Keratinocyte (primary cell): ENCODE results near the gene ZBTB48. TPM values are rescaled to one million over a fixed set of nuclear protein-coding genes. Genes with fewer than 3 reads are reported as not detected.

ENCODE experiments used
- DNase-seq: peaks from one replicate; pipeline ENCODE4 v3.0.0-alpha.2; 2011; ENCODE audit warnings: low read depth, missing footprints, low spot score
- FAIRE-seq: peaks from 2 replicates; lab custom pipeline; 2011; peaks lifted over from hg19 to GRCh38; lab: Jason Lieb, UNC
- H2AFZ ChIP-seq: 2 replicates; pipeline ENCODE4 v1.6.0; 2012; ENCODE audit warnings: low read length, control low read depth, inconsistent platforms; ENCODE audit not compliant: control insufficient read depth
- H3K27ac ChIP-seq: 2 replicates; pipeline ENCODE4 v1.5.1; 2011; ENCODE audit warnings: low read length; ENCODE audit not compliant: control insufficient read depth, insufficient read depth
- H3K27me3 ChIP-seq: 3 replicates; pipeline ENCODE4 v1.6.0; 2011; ENCODE audit warnings: low read length; ENCODE audit not compliant: control insufficient read depth, insufficient read depth; ENCODE audit errors: extremely low read depth
- H3K36me3 ChIP-seq, 2 experiments: 2 replicates in 1 of 2; 3 replicates in 1 of 2; pipeline ENCODE4 v1.5.1; 2011; ENCODE audit warnings: low read length in 2 of 2, mild to moderate bottlenecking in 1 of 2; ENCODE audit not compliant: control insufficient read depth in 2 of 2, insufficient read depth in 2 of 2; ENCODE audit errors: extremely low read depth in 1 of 2
- H3K4me1 ChIP-seq: 3 replicates; pipeline ENCODE4 v1.5.1; 2011; ENCODE audit warnings: low read length; ENCODE audit not compliant: control insufficient read depth, insufficient read depth; ENCODE audit errors: extremely low read depth
- H3K4me2 ChIP-seq: 3 replicates; pipeline ENCODE4 v1.6.0; 2011; ENCODE audit warnings: low read depth, low read length; ENCODE audit not compliant: control insufficient read depth, insufficient read depth; ENCODE audit errors: extremely low read depth
- H3K4me3 ChIP-seq, 3 experiments: fragments of 200-600 bp in 1 of 3; sonication (generic) in 1 of 3; 2 replicates in 2 of 3; 3 replicates in 1 of 3; pipeline ENCODE4 v1.5.1; 2011 to 2016; ENCODE audit warnings: low read length in 3 of 3, mild to moderate bottlenecking in 3 of 3, control low read depth in 2 of 3, inconsistent platforms in 1 of 3, low read depth in 1 of 3, mixed read lengths in 1 of 3, mixed run types in 1 of 3, moderate library complexity in 1 of 3; ENCODE audit not compliant: control insufficient read depth in 2 of 3, insufficient read depth in 2 of 3; ENCODE audit errors: extremely low read depth in 1 of 3
- H3K79me2 ChIP-seq: 2 replicates; pipeline ENCODE4 v1.6.0; 2012; ENCODE audit warnings: low read length; ENCODE audit not compliant: control insufficient read depth, insufficient read depth
- H3K9ac ChIP-seq: 3 replicates; pipeline ENCODE4 v1.6.0; 2011; ENCODE audit warnings: low read length; ENCODE audit not compliant: control insufficient read depth, insufficient read depth; ENCODE audit errors: extremely low read depth
- H3K9me1 ChIP-seq: 3 replicates; pipeline ENCODE4 v1.6.0; 2011; ENCODE audit warnings: low read length; ENCODE audit not compliant: control insufficient read depth, insufficient read depth; ENCODE audit errors: extremely low read depth
- H3K9me3 ChIP-seq: 2 replicates; pipeline ENCODE4 v1.5.1; 2012; ENCODE audit warnings: low read depth, low read length; ENCODE audit not compliant: control insufficient read depth
- H4K20me1 ChIP-seq: 3 replicates; pipeline ENCODE4 v1.6.0; 2011; ENCODE audit warnings: low read length; ENCODE audit not compliant: control insufficient read depth, insufficient read depth; ENCODE audit errors: extremely low read depth
- CTCF ChIP-seq, 3 experiments: IDR thresholded peaks in 1 of 3; conservative IDR thresholded peaks in 1 of 3; optimal IDR thresholded peaks in 1 of 3; 2 replicates in 2 of 3; 3 replicates in 1 of 3; pipeline versions ENCODE3 to v1.5.1; 2011; ENCODE audit warnings: low read length in 3 of 3, mild to moderate bottlenecking in 3 of 3, moderate library complexity in 2 of 3, control low read depth in 1 of 3, inconsistent platforms in 1 of 3; ENCODE audit not compliant: insufficient read depth in 2 of 3; ENCODE audit errors: extremely low read depth in 1 of 3
- EZH2 ChIP-seq: IDR thresholded peaks from one replicate; pipeline ENCODE4 v1.6.1; 2012; ENCODE audit warnings: inconsistent platforms, mild to moderate bottlenecking, low read length, moderate library complexity
- dilution Hi-C: fragments of 300-500 bp; cut with MboI; formaldehyde crosslinking; loops from one replicate; pipeline ENCODE4 v1.7.0; 2020; ENCODE audit warnings: low sequenced_read_pairs; ENCODE audit not compliant: extremely low pct_ligation_motif_present
- polyA plus RNA-seq, 5 experiments: library from polyadenylated mRNA; depleted of rRNA in 3 of 5; stranded (reverse) in 3 of 5; stranded (forward) in 1 of 5; unstranded in 1 of 5; fragments of >200 nt; gene quantifications; 1 replicate in 1 of 5; 2 replicates in 3 of 5; 3 replicates in 1 of 5; pipeline versions ENCODE4 v1.2.1 to v1.2.3, GENCODE V29; 2011 to 2012; ENCODE audit warnings: missing spikeins in 2 of 5, low read depth in 1 of 5, low replicate concordance in 1 of 5

Gene ZBTB48
- polyA plus RNA-seq, 1 donor (not counting 4 experiments of a cell fraction or from before 2014, with no cell fraction given), result 10.9 TPM

- H3K4me3 ChIP-seq, result no peak overlapping the region
- no peak overlapping the region for H2AFZ ChIP-seq
- no peak for FAIRE-seq
- H3K36me3 ChIP-seq, result peaks cover 9 to 17% of the 10 kb centered on the region in 2 experiments
- H3K4me1 ChIP-seq, result no peaks in the 10 kb centered on the region
- H4K20me1 ChIP-seq, result no peaks in the 10 kb centered on the region
- no peaks in the 10 kb centered on the region for H3K79me2 ChIP-seq
- dilution Hi-C loops, result no loop called here
- H3K9me1 ChIP-seq, result no peaks in the 10 kb centered on the region
- no peak overlapping the region for H3K4me2 ChIP-seq
- no peak for DNase-seq
- H3K9ac ChIP-seq, result no peak overlapping the region
- no peak overlapping the region for H3K27ac ChIP-seq
- H3K27me3 ChIP-seq, result no peaks in the 10 kb centered on the region
- H3K9me3 ChIP-seq, result no peaks in the 10 kb centered on the region
- TF ChIP-seq CTCF (optimal IDR thresholded peaks at IDR 0.05 in 1 of 3, IDR thresholded peaks at IDR 0.05 in 1 of 3, conservative IDR thresholded peaks at IDR 0.05 in 1 of 3; ENCODE audit: extremely low read depth in 1 of 3, insufficient read depth in 2 of 3, low read length in 3 of 3) (no peak), EZH2 (no peak)
Measured at GRCh38 chr1:6538956-6539355, 40.8 kb upstream of the ZBTB48 start.

GRCh38 chr1:6544831-6545230 lies 35.0 kb upstream of the ZBTB48 start:
- Histone ChIP-seq H3K79me2 (peaks cover 3% of the 10 kb centered on the region), H3K9ac (peak overlapping the region; percentile 10), H3K36me3 (peaks cover 23 to 25% of the 10 kb centered on the region in 2 experiments), H2AFZ (no peak overlapping the region), H3K9me1 (no peaks in the 10 kb centered on the region), H4K20me1 (no peaks in the 10 kb centered on the region), H3K27ac (peak overlapping the region; percentile 74), H3K4me2 (peak overlapping the region; percentile 29), H3K4me3 (peak overlapping the region in 1 of 3 experiments; percentile 17), H3K27me3 (no peaks in the 10 kb centered on the region), H3K4me1 (peaks cover 31% of the 10 kb centered on the region), H3K9me3 (no peaks in the 10 kb centered on the region)
- no peak for FAIRE-seq
- no peak for DNase-seq
- dilution Hi-C loops, result no loop called here
- TF ChIP-seq EZH2, result no peak
- no peak for TF ChIP-seq CTCF (optimal IDR thresholded peaks at IDR 0.05 in 1 of 3, IDR thresholded peaks at IDR 0.05 in 1 of 3, conservative IDR thresholded peaks at IDR 0.05 in 1 of 3; ENCODE audit: extremely low read depth in 1 of 3, insufficient read depth in 2 of 3, low read length in 3 of 3)
